HEK293T (cell line): Measurements from ENCODE around the gene GPD1.

Experiments
- CTBP1 ChIP-seq: fragments of 450-650 bp; IDR thresholded peaks from 2 replicates; pipeline ENCODE4 v1.6.1; 2016; ENCODE audit warnings: borderline replicate concordance
- FOXM1 ChIP-seq: fragments of 450-650 bp; IDR thresholded peaks from 2 replicates; pipeline ENCODE4 v1.6.1; 2017; ENCODE audit warnings: mild to moderate bottlenecking, borderline replicate concordance
- SP1 ChIP-seq: fragments of 450-650 bp; IDR thresholded peaks from 2 replicates; pipeline ENCODE4 v1.6.1; 2017
- TARDBP ChIP-seq: fragments of 450-650 bp; IDR thresholded peaks from 2 replicates; pipeline ENCODE4 v1.6.1; 2016

DNA sequence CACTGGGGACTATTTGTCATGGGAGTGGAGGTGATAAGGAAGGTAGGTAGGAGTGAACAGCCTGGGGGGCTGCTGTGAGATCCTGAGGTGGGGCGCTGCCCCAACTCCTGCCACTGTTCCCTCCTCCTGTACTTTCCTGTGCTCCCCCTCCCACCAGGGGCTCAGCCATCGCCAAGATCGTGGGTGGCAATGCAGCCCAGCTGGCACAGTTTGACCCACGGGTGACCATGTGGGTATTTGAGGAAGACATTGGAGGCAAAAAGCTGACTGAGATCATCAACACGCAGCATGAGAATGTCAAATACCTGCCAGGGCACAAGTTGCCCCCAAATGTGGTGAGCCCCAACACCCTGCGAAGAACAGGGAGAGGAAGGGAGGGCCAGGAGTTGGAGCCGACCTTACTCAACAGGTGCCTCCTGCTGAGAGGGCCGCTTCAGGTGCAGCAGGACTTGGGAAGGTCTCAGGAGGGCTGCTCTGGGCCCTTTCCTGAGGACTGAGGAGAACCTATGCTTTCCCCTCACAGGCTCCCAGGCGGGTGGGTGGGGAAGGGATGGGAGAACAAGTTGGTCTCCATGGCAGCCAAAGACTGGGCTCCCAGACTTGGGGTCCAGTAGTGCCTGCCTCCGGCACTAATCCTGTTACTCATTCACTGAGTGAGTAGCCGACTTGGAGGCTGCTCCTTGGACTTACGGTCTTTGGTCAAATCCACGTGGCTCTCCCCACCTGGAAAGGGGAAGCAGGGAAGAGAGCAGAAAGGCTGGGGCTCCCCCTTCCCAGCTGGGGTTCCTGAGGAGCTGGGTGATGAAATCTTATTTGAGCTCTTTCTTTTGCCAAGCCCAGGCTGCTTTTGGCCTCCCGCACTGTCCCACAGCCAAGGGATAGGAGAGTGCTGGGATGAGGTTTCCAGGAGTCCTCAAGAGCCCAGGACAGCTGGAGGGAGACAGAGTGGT lies 884 bp downstream of the GPD1 start:
- TF ChIP-seq FOXM1 (no peak), SP1 (no peak), CTBP1 (no peak), TARDBP (no peak)
